ENCODE results near the gene SH3YL1.

- TF ChIP-seq POLR2A (IDR thresholded peaks at IDR 0.05): no peak
- TF ChIP-seq CTCF (IDR thresholded peaks at IDR 0.05): peak in 3 of 4 experiments; percentile 49 to 66 (median 50)
- no peak for TF ChIP-seq POLR2AphosphoS5 (IDR thresholded peaks at IDR 0.05)
Measured at GRCh38 chr2:246489-247144, 17.2 kb downstream of the SH3YL1 start.

All from prostate gland (tissue), 2 donors.